ENCODE data around the gene CNPY1.

Gene CNPY1

GRCh38 chr7:155507576-155507975 lies 38.8 kb downstream of the CNPY1 start:
- TF ChIP-seq, protein P1, sequence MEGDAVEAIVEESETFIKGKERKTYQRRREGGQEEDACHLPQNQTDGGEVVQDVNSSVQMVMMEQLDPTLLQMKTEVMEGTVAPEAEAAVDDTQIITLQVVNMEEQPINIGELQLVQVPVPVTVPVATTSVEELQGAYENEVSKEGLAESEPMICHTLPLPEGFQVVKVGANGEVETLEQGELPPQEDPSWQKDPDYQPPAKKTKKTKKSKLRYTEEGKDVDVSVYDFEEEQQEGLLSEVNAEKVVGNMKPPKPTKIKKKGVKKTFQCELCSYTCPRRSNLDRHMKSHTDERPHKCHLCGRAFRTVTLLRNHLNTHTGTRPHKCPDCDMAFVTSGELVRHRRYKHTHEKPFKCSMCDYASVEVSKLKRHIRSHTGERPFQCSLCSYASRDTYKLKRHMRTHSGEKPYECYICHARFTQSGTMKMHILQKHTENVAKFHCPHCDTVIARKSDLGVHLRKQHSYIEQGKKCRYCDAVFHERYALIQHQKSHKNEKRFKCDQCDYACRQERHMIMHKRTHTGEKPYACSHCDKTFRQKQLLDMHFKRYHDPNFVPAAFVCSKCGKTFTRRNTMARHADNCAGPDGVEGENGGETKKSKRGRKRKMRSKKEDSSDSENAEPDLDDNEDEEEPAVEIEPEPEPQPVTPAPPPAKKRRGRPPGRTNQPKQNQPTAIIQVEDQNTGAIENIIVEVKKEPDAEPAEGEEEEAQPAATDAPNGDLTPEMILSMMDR (IDR thresholded peaks at IDR 0.05; ENCODE audit: low read depth, low read length): no peak

DNA sequence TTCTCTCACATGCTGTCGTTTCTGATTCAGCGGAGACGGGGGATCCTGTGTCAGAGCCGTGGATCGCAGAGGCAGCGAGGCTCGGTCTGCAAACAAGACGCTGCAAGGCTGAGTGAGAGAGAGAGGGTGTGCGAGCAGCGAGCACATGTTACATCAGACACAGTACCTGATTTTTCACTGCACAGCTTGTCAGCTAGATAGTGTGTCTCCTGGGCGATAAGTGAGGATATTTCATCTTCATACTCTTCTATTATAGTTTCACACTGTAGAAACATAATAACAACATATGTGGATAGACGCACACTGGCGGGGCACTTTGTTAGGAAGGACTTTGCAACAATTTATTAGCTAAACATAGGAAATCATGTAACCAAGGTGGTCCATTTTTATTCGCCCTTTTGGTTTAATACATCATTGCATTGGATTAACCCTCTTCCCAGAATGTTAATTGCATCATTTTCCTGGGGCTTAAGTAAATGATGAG lies 39.5 kb downstream of the CNPY1 start:
- H3K4me3 ChIP-seq (ENCODE audit: low read depth, low read length): no peak overlapping the region
- TF ChIP-seq, protein P1 (IDR thresholded peaks at IDR 0.05; ENCODE audit: low read depth, low read length): no peak

More at GRCh38 chr7:155507576-155507975, 38.8 kb downstream of the CNPY1 start:
- no peak overlapping the region for H3K4me3 ChIP-seq (ENCODE audit: low read depth, low read length)

DNA sequence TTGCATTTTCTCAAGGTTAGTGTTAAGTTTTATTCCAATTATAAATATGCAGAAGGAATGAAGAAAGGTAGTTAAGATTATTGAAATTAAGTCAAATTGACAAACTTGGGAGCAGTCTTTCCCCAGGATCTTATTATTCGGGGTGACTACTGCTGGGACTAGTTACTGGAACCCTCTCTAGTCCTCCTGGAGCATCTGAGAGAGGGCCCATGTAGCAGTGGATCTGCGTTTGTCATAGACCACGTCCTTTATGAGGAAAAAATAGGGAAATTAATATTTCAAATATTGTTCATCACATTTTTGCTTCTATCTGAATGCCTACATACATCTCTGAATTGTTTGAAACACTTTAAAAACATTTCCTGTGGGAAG lies 41.0 kb downstream of the CNPY1 start:
- no peak overlapping the region for H3K4me3 ChIP-seq (ENCODE audit: low read depth, low read length)
- TF ChIP-seq, protein P1 (IDR thresholded peaks at IDR 0.05; ENCODE audit: low read depth, low read length): no peak

DNA sequence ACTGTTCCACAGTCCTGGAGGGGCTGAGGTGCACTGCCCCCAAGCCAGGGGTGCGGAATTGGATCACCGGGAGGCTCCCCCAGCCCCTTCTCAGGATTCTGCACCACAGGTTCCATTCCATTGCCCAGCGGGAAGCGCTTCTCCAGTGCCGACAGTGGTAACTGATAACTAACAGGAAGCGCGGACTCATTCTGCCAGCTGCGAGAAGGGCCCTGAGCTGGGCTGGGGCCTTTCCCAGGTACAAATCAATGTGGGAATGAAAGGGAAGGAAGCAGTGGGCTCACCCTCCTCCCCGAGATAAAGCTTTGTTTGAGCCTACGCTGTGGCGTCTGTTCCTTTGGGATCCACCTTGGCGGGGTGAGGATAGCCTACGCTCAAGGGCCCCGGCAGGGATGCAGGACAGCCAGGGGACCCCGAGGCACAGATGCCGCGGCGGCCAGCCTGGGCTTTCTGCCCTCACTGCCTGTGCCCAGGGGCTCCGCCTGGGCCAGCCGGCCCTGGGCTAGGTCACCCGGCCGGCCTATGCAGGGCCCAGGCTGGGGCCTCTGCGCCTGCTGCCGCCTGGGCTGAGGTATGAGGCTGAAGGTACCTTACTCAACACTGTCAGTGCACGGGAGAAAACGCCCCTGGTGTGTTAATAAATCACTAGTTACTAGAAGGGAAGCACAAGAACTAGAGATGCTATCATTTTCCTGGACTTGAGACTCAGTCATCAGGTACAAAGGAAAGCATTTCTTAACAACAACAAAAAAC lies 49.0 kb downstream of the CNPY1 start:
- TF ChIP-seq, protein P1 (IDR thresholded peaks at IDR 0.05; ENCODE audit: low read depth, low read length): no peak
- H3K4me3 ChIP-seq (ENCODE audit: low read depth, low read length): no peak overlapping the region

DNA sequence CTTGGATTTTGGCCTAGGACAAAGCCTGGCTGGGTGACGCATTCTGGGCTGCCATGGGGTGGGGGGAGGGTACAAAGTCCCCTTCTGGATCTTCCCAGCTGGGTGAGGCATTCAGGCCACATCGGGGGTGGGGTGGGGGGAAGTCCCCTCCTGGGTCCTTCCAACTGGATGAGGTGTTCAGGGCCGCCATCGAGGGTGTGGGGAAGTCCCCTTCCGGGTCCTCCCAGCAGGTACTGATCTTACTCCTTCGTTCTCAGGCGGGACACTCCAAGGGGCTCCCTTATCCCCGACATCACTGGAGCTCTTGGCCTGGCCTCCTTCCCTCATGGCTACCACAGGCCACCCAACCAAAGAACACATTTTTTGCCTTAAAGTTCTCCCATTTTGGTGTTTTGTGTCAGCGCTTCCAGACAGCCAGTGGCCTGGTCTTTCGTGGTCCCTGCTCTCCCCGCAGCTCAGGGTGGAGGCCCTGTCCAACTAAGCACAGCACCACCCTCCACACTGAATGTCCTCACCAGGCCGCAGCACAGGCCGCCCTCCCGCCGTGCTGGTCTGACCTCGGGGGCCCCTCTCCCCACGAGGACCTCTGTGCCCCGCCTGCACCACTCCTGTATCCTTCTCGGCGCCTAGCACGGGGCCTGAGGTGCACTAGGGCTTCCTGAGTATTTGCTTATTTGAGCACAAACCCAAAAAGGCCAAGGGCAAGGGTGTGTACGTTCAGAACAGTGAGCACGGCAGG lies 49.9 kb downstream of the CNPY1 start:
- no peak overlapping the region for H3K4me3 ChIP-seq (ENCODE audit: low read depth, low read length)
- TF ChIP-seq, protein P1 (IDR thresholded peaks at IDR 0.05; ENCODE audit: low read depth, low read length): no peak

- H3K4me3 ChIP-seq (ENCODE audit: low read depth, low read length): no peak overlapping the region
- TF ChIP-seq, protein P1 (IDR thresholded peaks at IDR 0.05; ENCODE audit: low read depth, low read length): no peak
Observed at GRCh38 chr7:155495440-155496248, 50.7 kb downstream of the CNPY1 start.
